ENCODE results near the gene PLG.

DNA sequence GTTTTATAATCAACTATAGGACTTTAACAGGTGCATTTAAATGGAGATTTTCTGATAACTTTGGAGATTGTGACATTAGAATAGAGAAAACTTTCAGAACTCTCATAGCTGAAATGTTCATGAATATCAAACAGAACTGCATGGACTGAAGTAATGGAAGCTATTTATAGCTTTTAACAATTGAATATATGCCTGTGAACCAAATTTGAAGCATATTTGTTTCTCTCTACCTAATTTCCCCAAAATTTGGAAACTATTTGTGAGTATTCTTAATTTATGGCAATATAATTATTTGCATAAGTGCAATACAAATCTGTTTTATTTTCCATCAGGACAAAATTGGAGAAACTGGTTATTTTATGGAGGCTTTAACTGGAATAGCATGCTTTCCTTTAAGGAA lies 96.6 kb downstream of the PLG start:
- TF ChIP-seq, protein P1, sequence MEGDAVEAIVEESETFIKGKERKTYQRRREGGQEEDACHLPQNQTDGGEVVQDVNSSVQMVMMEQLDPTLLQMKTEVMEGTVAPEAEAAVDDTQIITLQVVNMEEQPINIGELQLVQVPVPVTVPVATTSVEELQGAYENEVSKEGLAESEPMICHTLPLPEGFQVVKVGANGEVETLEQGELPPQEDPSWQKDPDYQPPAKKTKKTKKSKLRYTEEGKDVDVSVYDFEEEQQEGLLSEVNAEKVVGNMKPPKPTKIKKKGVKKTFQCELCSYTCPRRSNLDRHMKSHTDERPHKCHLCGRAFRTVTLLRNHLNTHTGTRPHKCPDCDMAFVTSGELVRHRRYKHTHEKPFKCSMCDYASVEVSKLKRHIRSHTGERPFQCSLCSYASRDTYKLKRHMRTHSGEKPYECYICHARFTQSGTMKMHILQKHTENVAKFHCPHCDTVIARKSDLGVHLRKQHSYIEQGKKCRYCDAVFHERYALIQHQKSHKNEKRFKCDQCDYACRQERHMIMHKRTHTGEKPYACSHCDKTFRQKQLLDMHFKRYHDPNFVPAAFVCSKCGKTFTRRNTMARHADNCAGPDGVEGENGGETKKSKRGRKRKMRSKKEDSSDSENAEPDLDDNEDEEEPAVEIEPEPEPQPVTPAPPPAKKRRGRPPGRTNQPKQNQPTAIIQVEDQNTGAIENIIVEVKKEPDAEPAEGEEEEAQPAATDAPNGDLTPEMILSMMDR (conservative IDR thresholded peaks at IDR 0.05; ENCODE audit: low read depth, low read length), result no peak
- no peak for TF ChIP-seq EZH2 (IDR thresholded peaks at IDR 0.05; ENCODE audit: borderline replicate concordance, low read depth, low read length, poor library complexity, severe bottlenecking)
